Fibroblast of gingiva (primary cell): ENCODE measurements around the gene CD24.
A peak's percentile ranks its signal among the peaks of the same experiment; 100 is the strongest.
"Not testable (repeated sequence)": the region's sequence is repeated elsewhere in the genome, so short reads cannot be mapped to it uniquely, and the experiment has no call there.

Experiments used
- DNase-seq: peaks from one replicate; pipeline ENCODE4 v3.0.0-alpha.2; 2011; ENCODE audit warnings: low read depth

CD24 gene, protein sequence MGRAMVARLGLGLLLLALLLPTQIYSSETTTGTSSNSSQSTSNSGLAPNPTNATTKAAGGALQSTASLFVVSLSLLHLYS

DNA sequence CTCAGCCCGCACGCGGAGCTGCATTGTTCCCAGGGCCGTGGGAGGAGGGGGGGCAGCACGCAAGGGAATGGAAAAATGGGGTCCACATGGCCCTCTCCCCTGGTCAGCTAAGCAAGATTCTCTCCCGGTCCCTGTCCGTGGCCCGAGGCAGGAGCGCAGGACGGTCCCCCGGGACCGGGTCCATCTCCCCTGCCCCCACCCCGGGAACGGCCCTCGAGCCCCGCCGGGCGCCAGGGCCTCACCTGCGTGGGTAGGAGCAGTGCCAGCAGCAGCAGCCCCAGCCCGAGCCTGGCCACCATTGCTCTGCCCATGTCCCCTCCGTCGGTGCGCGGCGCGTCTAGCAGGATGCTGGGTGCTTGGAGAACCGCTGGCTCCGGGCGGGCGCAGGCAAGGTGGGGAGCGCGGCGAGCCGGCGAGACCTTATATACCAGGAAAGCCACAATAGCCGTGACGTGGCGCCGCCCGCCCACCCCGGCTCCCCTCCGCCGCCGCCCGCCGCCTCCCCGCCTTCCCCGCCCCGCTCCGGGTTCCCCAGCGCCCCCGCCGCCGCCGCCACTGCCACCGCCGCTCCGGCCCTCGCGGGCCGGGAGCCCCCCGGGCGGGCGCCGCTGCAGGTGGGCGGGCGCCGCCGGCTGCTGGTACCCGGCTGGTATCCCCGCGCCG is at the start of gene CD24:
Gene CD24 (minus strand): TSS at position 394 of the 663 bp plus-strand sequence. CDS start 83 bp downstream, at position 311.
- no peak for DNase-seq

DNA sequence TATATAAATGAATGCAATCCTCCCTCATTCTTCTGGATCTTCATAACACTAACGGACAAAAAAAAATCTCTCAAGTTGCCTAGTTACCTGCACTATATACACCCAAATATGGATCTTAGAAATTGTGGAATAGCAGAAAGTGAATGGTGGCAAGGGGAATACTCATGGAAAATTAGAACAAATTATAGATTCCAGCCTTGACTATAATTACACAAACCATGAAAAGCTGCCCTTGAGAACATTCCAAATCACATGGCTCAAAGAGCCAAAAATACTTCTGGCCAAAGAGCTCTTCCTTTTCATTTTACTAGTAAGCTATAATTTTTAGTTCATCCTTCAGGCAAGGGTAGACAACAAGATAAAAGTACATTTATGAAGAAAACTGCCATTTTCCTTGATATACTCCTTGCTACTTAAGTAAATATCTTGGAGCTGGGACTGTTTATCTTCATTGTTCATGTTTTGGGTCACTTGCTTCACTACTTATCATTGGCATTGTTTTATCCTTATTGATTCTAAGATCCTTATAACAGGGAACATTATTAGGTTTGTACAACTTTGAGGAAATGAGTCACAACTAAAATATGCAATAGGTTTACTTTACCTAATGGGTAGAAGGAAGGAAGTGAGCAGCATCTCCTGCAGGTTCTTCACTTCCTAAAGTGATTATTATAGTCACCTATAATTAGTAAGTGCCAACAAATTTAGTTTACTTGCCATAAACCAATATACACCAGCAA is 47.1 kb upstream of the CD24 start:
- no peak for DNase-seq

- DNase-seq: no peak
Observed at GRCh38 chr6:107020239-107020638, 45.7 kb upstream of the CD24 start.

DNA sequence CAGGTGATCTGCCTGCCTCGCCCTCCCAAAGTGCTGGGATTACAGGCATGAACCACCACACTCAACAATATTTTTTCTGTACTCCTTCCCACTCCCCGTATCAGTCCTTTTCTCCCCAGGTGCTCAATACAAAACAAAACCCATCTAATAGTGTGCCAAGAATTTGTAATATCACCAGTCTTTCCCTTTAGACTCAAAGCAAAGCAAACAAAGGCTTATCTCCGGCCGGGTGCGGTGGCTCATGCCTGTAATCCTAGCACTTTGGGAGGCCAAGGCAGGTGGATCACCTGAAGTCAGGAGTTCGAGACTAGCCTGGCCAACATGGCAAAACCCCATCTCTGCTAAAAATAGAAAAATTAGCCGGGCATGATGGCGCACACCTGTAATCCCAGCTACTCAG is 45.1 kb upstream of the CD24 start:
- not testable (repeated sequence) for DNase-seq

- DNase-seq: no peak
Observed at GRCh38 chr6:107019047-107019446, 44.5 kb upstream of the CD24 start.

- no peak for DNase-seq
Observed at GRCh38 chr6:107009499-107009898, 35.0 kb upstream of the CD24 start.

DNA sequence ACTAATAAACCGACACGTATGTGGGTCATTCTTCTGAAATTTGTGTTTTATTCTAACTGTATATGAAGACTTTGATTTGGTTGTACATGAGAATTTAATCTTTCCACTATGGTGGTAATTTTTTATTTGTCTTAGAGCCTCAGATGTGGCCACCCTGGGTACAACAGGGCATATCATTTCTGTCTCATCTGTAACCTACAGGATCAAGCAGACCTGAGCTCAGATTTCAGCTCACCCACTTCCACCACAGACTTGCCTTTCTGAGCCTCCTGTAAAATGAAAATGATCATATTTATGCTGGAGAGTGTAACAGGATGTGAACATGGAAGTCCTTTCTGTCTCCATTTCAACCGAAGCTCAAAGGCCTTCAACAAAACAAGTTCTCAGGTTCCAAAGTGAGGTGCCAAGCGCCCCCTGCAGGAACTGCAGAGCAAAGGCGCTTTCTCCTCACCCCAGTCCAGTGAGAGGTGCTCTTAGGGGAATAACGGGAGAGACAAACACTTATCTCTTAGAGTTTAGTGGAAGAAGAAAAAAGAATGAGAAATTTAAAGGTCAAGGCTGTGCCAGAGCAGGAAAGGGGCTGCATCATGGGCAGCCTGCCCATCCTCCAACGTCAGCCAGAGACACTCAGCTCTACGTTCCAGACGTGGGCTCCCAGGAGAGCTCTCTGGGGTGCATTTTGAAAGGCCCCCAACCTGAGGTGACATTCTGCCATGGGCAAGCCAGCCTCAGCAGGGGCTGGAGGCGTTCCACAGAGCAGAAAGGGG is 23.0 kb upstream of the CD24 start:
- peak; percentile 51 for DNase-seq

- no peak for DNase-seq
Observed at GRCh38 chr6:106995640-106996039, 21.1 kb upstream of the CD24 start.

DNA sequence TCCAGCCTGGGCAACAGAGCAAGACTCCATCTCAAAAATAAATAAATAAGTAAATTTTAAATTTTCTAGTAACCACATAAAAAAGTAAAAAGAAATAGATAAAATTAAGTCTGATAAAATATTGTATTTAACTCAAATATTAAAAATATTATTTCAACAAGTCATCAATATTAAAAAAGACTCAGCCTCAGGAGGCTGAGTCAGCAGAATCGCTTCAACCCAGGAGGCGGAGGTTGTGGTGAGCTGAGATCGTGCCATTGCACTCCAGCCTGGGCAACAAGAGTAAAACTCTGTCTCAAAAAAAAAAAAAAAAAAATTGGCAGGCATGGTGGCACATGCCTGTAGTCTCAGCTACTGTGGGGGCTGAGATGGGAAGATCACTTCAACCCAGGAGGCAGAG is 15.2 kb upstream of the CD24 start:
- not testable (repeated sequence) for DNase-seq

DNA sequence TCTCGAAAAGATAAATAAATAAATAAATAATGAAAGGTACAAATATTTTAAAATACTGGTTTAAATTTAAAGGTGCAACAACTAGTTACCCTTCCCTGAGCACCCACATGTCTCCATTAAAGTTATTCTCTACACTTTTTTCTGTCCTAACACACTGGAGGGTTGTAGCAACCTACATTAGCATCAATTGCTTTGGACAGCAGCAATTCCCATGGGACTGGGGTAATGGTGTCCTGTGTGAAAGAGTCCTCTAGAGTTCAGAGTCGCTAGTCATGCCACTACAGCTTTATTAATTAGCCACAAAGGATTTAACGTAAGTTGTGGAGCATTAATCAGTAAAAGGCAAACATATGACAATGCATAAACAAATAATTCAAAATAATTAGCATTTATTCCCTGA is 14.1 kb upstream of the CD24 start:
- DNase-seq: no peak

- peak; percentile 71 for DNase-seq
Observed at GRCh38 chr6:106981926-106982325, 7.4 kb upstream of the CD24 start.

DNA sequence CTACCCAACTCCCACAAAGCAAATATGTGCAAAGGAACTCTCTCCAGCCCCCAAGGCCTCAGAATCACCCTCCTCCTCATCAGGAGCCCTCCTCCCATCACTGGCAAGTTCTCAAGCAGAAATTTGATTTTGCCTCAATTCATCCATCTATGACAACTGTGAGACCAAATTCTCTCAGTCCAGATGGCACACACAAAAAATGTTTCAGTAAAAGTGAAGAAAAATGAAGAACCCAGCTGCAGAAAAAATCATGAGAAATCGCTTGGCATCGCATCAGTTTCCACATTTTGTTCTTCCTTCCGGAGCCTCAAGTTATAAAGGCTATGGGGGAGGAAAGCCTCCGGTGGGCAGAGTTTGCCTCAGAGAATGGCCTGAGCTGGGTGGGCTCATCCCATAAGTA is 6.4 kb upstream of the CD24 start:
- DNase-seq: no peak

GRCh38 chr6:106979435-106979884 is 4.9 kb upstream of the CD24 start:
- peak; percentile 72 for DNase-seq

DNA sequence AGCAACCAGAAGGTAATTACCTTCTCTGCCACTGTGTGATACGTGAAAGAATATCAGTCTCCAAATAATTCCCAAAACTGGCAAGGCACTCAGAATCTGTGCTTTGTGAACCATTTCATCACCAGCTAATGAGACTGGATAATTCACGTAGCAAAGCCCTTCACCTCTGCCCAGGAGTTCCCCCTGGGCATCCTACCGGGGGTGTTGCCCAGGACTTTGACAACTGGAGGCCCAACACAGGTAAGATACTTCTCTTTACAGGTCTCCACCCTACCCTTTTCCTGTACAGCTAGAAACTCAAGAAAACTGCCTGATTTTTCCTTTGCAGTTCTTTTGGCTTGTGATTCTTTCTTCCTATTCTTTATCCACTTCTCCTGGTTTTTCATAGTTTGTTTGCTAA is 2.7 kb upstream of the CD24 start:
- DNase-seq: no peak

DNA sequence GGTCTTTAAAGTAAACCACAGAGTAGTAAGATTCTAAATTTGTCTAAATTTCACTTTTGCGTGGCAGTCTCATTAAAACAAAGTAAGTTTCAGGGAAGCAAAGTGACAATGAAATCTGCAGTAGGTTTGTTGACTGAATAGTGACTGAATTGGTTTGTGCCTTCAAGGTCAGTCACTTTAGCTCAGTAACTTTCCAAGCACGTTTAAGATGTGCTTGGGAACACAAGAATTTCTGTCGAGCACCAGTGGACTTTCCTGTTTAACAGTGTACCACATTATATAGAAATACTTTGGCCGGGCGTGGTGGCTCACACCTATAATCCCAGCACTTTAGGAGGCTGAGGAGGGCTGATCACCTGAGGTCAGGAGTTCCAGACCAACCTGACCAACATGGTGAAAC is 1.7 kb upstream of the CD24 start:
- no peak for DNase-seq

DNA sequence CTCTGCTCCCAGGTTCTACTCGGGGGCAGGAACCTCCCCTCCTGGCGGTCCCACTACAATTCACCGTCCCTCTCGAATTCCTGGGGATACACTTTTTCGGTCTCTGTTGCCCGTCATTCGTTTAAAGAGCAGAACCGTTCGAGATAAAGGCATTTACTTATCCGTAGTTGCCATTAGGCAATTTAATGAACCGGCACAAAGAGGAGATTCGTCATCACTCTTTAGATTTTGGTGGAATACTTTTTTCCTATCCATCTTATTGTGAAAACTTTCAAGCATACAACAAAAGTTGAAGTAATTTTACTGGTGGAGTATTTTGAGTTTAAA is 1.2 kb upstream of the CD24 start:
- no peak for DNase-seq

DNA sequence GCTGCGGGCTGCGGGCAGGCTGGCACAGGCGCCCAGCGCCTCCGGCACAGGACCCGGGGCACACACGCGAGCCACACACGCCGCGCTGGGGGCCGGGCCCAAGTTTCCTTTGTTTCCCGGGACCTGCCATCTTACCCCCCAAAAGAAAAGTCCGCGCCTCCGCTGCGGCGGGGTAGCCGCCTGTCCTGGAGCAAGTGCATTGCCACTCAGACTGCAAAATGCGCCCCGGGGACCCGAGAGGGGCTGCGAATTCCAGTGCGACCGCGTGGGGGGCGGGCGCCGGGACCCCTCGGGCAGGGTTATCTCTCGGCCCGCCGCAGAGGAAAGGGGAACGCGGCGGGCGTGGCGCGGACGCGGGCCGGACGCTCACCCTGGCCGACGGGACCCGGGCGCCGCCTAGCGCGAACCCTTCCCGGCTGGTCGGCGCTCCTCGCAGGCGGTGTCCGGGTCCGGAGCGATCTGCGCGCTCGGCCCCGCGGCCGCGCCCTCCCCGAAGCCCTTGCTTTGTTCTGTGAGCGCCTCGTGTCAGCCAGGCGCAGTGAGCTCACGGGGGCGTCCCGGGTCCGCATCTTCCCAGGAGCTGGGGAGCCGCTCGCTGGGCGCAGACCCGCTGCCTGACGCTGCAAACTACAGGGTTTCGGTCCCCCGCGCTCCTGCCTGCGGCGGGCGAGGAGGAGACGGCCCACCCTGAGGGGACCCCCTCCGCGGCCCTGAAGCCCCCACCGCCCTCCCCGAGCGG is 639 bp upstream of the CD24 start:
- DNase-seq: peak; percentile 6

- no peak for DNase-seq
Observed at GRCh38 chr6:106973836-106974335, 643 bp downstream of the CD24 start.

DNA sequence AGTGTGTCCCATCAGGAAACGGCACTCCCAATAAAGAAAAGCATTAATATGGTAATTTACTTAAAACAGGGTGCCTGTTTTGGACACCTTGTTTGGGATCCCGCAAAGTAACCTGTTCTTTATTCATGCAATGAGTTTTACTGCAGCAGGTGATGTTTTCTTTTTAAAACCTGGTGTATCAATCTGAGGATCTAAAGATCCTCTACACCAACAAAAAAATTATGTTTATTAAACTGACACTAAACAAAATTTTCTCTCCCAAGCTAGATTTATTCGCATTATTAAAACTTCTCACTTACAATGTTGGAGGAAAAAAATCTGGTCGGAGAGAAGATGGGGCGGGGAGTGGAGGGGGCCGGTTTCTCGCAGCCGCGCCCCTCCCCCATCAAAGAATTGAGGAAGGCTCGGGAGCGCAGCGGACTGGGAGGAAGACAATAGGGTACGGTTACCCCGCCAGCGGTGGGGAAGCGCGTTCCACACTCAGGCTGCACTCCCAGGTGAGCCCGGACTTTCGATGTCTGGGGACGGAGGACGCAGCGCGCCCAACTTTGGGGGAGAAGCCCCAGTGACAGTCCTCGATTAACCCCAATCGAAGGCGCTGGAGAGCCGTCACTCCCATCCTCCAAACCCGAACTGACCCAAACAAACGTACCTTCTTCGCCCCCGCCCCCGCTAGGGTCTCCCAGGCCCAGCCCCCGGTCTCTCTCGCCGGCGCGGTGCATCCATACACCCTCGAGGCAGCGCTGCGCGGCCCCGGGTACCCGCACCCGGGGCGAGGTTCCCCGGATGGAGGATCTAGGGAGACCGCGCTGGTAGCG is 1.3 kb downstream of the CD24 start:
- no peak for DNase-seq

DNA sequence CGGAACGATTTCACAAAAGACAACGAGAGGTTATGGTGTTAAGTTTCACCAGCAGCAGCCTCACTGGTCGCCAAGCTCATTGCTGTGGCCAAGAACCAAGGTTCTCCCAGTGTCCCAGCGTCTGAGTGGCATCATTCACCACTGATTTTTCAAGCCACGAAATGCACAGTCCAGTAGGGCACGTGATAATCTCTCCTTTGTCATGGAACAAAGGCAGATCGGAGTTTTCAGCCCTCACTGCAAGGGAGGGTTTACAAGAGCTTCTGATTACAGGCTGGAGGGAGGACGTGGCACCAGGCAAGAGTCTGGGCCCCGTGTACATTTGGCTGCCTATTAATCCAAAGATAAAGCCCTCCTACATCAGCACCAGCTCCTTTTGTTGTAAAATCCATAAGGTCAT is 2.0 kb downstream of the CD24 start:
- DNase-seq: no peak

DNA sequence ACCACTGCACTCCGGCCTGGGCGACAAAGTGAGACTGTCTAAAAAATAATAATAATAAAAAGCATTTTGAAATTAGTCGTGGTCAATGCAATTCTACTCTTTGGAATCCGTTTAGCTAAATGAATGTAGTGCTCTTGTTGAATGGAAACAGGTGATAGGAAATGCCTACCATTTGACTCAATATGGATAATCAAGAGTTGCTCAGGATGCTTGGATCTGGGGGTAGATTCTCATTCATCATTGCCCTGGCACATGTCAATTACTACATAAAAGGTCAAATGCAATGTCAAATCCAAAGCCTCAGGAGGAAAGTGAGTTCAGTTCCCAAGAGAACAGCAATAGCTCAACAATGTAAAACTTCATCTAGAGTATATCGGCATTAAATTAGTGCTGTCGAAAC is 3.8 kb downstream of the CD24 start:
- not testable (repeated sequence) for DNase-seq
